Tibial artery (tissue), 4 donors: ENCODE data around the gene TXNDC12.
"Not testable (repeated sequence)": the region's sequence is repeated elsewhere in the genome, so short reads cannot be mapped to it uniquely, and the experiment has no call there.

Source experiments
- DNase-seq, 2 donors: peaks; one replicate each; pipeline ENCODE4 v3.0.0-alpha.2; 2019
- H3K27ac ChIP-seq, 2 donors: fragments of 200-600 bp; sonication (generic) in 1 of 2; 1 replicate in 1 of 2; 2 replicates in 1 of 2; pipeline ENCODE4 v1.5.1; 2018 to 2019; ENCODE audit warnings: mild to moderate bottlenecking in 1 of 2
- H3K27me3 ChIP-seq, 2 donors: fragments of 200-600 bp; sonication (generic) in 1 of 2; one replicate each; pipeline versions ENCODE4 v1.5.1 to v1.6.0; 2016 to 2019
- H3K36me3 ChIP-seq, 3 donors: fragments of 200-600 bp; sonication (generic) in 2 of 3; one replicate each; pipeline ENCODE4 v1.5.1; 2016 to 2019; ENCODE audit warnings: mild to moderate bottlenecking in 2 of 3
- H3K4me1 ChIP-seq, 4 donors: fragments of 200-600 bp; sonication (generic) in 2 of 4; 1 replicate in 3 of 4; 2 replicates in 1 of 4; pipeline ENCODE4 v1.5.1; 2016 to 2019
- H3K4me3 ChIP-seq, 2 donors: fragments of 200-600 bp; sonication (generic) in 1 of 2; 1 replicate in 1 of 2; 2 replicates in 1 of 2; pipeline ENCODE4 v1.5.1; 2018 to 2019; ENCODE audit warnings: mild to moderate bottlenecking in 2 of 2
- H3K9me3 ChIP-seq, 3 donors: fragments of 200-600 bp; sonication (generic) in 1 of 3; one replicate each; pipeline ENCODE4 v1.5.1; 2016 to 2019
- intact Hi-C: fragments of 100-400 bp; cut with DNase I; formaldehyde crosslinking; loops from one replicate; pipeline ENCODE4 v1.15.0; 2023; ENCODE audit warnings: low total_unique reads
- TF ChIP-seq, protein P1 (sequence below), 2 experiments: fragments of 200-600 bp in 1 of 2; fragments of 450-650 bp in 1 of 2; IDR thresholded peaks; one replicate each; pipeline ENCODE4 v1.5.1; 2017 to 2019; ENCODE audit warnings: antibody characterized with exemption in 2 of 2, mild to moderate bottlenecking in 1 of 2, moderate library complexity in 1 of 2

Gene TXNDC12

DNA sequence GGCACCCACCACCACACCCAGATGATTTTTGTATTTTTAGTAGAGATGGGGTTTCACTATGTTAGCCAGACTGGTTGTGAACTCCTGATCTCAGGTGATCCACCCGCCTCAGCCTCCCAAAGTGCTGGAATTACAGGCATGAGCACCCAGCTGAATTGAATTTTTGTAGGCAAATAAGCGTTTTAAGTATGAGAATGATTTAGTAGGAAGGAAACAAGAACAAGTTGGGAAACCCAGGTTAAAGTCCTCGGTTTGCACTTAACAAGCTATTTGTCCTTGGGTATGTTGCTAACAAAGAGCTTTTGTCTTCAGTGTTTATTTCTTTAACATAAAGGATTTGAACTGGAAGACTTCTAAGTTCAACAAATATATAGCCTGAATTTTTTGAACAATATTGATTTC is 25.0 kb upstream of the TXNDC12 start:
- intact Hi-C loops, result no loop called here

DNA sequence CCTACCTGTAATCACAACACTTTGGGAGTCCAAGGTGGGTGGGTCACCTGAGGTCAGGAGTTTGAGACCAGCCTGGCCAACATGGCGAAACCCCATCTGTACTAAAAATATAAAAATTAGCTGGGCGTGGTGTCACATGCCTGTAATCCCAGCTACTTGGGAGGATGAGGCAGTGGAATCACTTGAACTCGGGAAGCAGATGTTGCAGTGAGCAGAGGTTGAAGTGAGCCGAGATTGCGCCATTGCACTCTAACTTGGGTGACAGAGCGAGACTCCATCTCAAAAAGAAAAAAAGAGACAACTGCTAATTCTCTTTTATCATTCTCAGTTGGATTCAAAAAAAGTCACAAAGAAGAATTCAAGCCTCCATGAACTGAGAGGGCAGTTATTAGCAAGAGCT is 22.3 kb upstream of the TXNDC12 start:
- H3K27me3 ChIP-seq, H3K4me1 ChIP-seq, DNase-seq, H3K9me3 ChIP-seq, intact Hi-C loops, H3K27ac ChIP-seq, H3K4me3 ChIP-seq: not testable (repeated sequence)
- H3K36me3 ChIP-seq, result peaks cover 3 to 40% (median 9%) of the 10 kb centered on the region in 3 donors

More for the DNA sequence above, 25.0 kb upstream of the TXNDC12 start:
- TF ChIP-seq, protein P1, sequence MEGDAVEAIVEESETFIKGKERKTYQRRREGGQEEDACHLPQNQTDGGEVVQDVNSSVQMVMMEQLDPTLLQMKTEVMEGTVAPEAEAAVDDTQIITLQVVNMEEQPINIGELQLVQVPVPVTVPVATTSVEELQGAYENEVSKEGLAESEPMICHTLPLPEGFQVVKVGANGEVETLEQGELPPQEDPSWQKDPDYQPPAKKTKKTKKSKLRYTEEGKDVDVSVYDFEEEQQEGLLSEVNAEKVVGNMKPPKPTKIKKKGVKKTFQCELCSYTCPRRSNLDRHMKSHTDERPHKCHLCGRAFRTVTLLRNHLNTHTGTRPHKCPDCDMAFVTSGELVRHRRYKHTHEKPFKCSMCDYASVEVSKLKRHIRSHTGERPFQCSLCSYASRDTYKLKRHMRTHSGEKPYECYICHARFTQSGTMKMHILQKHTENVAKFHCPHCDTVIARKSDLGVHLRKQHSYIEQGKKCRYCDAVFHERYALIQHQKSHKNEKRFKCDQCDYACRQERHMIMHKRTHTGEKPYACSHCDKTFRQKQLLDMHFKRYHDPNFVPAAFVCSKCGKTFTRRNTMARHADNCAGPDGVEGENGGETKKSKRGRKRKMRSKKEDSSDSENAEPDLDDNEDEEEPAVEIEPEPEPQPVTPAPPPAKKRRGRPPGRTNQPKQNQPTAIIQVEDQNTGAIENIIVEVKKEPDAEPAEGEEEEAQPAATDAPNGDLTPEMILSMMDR (IDR thresholded peaks at IDR 0.05), result no peak
- no peak overlapping the region for H3K27ac ChIP-seq
- peaks cover 3 to 30% (median 9%) of the 10 kb centered on the region in 3 donors for H3K36me3 ChIP-seq
- H3K4me1 ChIP-seq, result no peaks in the 10 kb centered on the region
- H3K4me3 ChIP-seq, result no peak overlapping the region
- no peak for DNase-seq
- H3K27me3 ChIP-seq, result no peaks in the 10 kb centered on the region
- no peaks in the 10 kb centered on the region for H3K9me3 ChIP-seq

DNA sequence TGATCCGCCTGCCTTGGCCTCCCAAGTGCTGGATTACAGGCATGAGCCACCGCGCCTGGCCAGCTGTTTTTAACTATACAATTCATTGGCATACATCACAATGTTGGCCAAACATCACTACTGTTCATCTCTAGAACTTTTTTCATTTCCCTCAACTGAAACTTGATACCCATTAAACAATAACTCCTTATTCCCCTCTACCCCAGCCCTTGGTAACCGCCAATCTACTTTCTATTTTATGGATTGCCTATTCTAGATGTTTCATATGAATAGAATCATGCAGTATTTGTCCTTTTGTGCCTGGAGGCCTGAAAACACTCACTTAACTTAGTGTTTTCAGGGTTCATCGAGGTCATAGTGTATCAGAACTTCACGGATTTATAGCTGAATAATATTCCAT is 17.3 kb upstream of the TXNDC12 start:
- Histone ChIP-seq H3K27ac (no peak overlapping the region), H3K27me3 (no peaks in the 10 kb centered on the region), H3K4me1 (no peaks in the 10 kb centered on the region), H3K9me3 (no peaks in the 10 kb centered on the region), H3K36me3 (peaks cover 10 to 44% (median 18%) of the 10 kb centered on the region in 3 donors), H3K4me3 (no peak overlapping the region)
- TF ChIP-seq, protein P1 (IDR thresholded peaks at IDR 0.05), result no peak
- no peak for DNase-seq
- intact Hi-C loops, result no loop called here

DNA sequence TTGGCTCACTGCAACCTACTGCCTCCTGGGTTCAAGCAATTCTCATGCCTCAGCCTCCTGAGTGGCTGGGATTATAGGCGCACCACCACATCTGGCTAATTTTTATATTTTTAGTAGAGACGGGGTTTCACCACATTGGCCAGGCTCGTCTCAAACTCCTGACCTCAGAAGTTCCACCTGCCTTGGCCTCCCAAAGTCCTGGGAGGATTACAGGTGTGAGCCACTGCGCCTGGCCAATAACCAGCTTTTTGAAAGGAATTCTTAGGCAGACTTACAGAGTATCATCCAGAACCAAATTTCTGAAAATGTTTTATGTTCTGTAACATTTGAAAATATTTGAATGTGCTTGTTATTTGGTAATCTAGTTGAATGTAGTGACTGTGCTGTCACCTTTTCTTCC is 15.7 kb upstream of the TXNDC12 start:
- Histone ChIP-seq H3K36me3 (peaks cover 22 to 47% (median 33%) of the 10 kb centered on the region in 3 donors), H3K27ac (no peak overlapping the region), H3K27me3 (no peaks in the 10 kb centered on the region), H3K4me1 (no peaks in the 10 kb centered on the region), H3K4me3 (no peak overlapping the region), H3K9me3 (no peaks in the 10 kb centered on the region)
- intact Hi-C loops, result no loop called here
- TF ChIP-seq, protein P1 (IDR thresholded peaks at IDR 0.05), result no peak
- no peak for DNase-seq

DNA sequence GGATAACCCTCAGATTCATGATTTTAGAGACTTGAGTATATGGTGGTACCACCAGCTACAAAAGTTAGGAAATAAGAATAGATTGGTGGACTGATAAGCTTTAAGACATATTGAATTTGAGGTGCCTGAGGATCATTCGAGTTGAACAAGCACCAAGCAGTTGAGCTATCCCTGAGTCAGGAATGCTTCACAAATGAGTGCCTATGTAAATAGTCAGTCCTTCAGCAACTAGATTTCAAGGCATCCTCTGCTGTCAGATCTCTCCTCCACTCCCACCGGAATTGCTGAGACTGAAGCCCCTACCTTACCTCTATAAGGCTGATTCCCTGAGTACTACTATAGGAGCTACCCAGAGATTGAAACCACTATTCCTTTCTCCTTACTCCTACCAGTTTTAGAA is 8.2 kb upstream of the TXNDC12 start:
- Histone ChIP-seq H3K4me1 (peaks cover 0 to 16% (median 10%) of the 10 kb centered on the region in 4 donors), H3K4me3 (no peak overlapping the region), H3K27me3 (no peaks in the 10 kb centered on the region), H3K36me3 (peaks cover 52 to 74% (median 67%) of the 10 kb centered on the region in 3 donors), H3K9me3 (no peaks in the 10 kb centered on the region), H3K27ac (no peak overlapping the region)
- intact Hi-C loops, result no loop called here
- DNase-seq, result no peak
- TF ChIP-seq, protein P1 (IDR thresholded peaks at IDR 0.05), result no peak

DNA sequence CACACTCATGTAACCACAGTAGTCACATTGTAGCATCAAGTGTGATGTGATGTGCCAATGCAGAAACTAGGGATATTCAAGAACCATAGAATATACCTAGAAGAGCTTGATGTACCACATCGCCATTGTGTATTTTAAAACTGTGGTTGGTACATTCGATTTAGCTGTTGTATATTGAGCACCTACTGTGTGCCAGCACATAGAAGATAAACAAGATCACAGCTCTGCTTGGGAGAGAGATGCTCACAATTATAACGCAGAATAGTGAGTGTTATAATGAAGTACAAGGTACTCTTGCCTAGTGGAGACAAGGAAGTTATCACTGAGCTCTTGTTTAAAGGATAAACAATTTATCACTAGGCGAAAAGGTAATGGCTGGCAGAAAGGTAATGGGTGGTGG is 5.8 kb upstream of the TXNDC12 start:
- no peaks in the 10 kb centered on the region for H3K27me3 ChIP-seq
- H3K4me1 ChIP-seq, result peaks cover 0 to 32% (median 21%) of the 10 kb centered on the region in 4 donors
- DNase-seq, result no peak
- TF ChIP-seq, protein P1 (IDR thresholded peaks at IDR 0.05), result no peak
- H3K27ac ChIP-seq, result no peak overlapping the region
- no peak overlapping the region for H3K4me3 ChIP-seq
- intact Hi-C loops, result no loop called here
- no peaks in the 10 kb centered on the region for H3K9me3 ChIP-seq
- peaks cover 36 to 54% (median 45%) of the 10 kb centered on the region in 3 donors for H3K36me3 ChIP-seq
